Islet of Langerhans (tissue), 1 donor: Measurements from ENCODE around the gene RBBP8NL.

Experiments
- FAIRE-seq: peaks from one replicate; lab custom pipeline; 2011; peaks lifted over from hg19 to GRCh38; lab: Jason Lieb, UNC

The RBBP8NL gene

GRCh38 chr20:62405981-62406513, 21.3 kb downstream of the RBBP8NL start:
- no peak for FAIRE-seq

- no peak for FAIRE-seq
Measured at GRCh38 chr20:62405108-62405980, 22.0 kb downstream of the RBBP8NL start.

GRCh38 chr20:62404761-62405107, 22.6 kb downstream of the RBBP8NL start:
- no peak for FAIRE-seq

- no peak for FAIRE-seq
Measured at GRCh38 chr20:62404112-62404665, 23.1 kb downstream of the RBBP8NL start.

- no peak for FAIRE-seq
Measured at GRCh38 chr20:62403331-62403730, 24.0 kb downstream of the RBBP8NL start.

GRCh38 chr20:62402456-62403150, 24.7 kb downstream of the RBBP8NL start:
- no peak for FAIRE-seq

- no peak for FAIRE-seq
Measured at GRCh38 chr20:62401331-62401779, 26.0 kb downstream of the RBBP8NL start.

GRCh38 chr20:62400541-62400940, 26.8 kb downstream of the RBBP8NL start:
- no peak for FAIRE-seq

- no peak for FAIRE-seq
Measured at GRCh38 chr20:62400021-62400420, 27.3 kb downstream of the RBBP8NL start.

GRCh38 chr20:62398120-62398821, 29.1 kb downstream of the RBBP8NL start:
- FAIRE-seq: no peak

- no peak for FAIRE-seq
Measured at GRCh38 chr20:62396367-62397239, 30.7 kb downstream of the RBBP8NL start.

GRCh38 chr20:62395311-62396242, 31.8 kb downstream of the RBBP8NL start:
- no peak for FAIRE-seq

- no peak for FAIRE-seq
Measured at GRCh38 chr20:62394248-62395245, 32.8 kb downstream of the RBBP8NL start.

- FAIRE-seq: no peak
Measured at GRCh38 chr20:62393830-62394229, 33.5 kb downstream of the RBBP8NL start.

- no peak for FAIRE-seq
Measured at GRCh38 chr20:62393335-62393665, 34.0 kb downstream of the RBBP8NL start.

- FAIRE-seq: no peak
Measured at GRCh38 chr20:62392621-62393334, 34.6 kb downstream of the RBBP8NL start.

GRCh38 chr20:62392077-62392418, 35.3 kb downstream of the RBBP8NL start:
- no peak for FAIRE-seq
